Measurements from ENCODE around the gene CENPA.
"Not testable (repeated sequence)": the region's sequence is repeated elsewhere in the genome, so short reads cannot be mapped to it uniquely, and the experiment has no call there.

Gene CENPA

DNA sequence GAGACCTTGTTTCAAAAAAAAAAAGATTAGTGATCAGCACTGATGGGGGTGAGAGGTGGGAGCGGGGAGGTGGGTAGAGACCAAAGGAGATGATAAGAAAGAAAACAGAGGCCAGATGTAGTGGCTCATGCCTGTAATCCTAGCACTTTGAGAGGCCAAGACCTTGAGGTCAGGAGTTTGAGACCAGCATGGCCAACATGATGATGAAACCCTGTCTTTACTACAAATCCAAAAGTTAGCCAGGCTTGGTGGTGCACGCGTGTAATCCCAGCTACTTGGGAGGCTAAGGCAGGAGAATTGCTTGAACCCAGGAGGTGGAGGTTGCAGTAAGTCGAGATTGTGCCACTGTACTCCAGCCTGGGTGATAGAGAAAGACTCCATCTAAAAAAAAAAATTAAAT lies 31.3 kb upstream of the CENPA start:
- TF ChIP-seq, protein P1, sequence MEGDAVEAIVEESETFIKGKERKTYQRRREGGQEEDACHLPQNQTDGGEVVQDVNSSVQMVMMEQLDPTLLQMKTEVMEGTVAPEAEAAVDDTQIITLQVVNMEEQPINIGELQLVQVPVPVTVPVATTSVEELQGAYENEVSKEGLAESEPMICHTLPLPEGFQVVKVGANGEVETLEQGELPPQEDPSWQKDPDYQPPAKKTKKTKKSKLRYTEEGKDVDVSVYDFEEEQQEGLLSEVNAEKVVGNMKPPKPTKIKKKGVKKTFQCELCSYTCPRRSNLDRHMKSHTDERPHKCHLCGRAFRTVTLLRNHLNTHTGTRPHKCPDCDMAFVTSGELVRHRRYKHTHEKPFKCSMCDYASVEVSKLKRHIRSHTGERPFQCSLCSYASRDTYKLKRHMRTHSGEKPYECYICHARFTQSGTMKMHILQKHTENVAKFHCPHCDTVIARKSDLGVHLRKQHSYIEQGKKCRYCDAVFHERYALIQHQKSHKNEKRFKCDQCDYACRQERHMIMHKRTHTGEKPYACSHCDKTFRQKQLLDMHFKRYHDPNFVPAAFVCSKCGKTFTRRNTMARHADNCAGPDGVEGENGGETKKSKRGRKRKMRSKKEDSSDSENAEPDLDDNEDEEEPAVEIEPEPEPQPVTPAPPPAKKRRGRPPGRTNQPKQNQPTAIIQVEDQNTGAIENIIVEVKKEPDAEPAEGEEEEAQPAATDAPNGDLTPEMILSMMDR (IDR thresholded peaks at IDR 0.05): no peak
- no peak for DNase-seq (ENCODE audit: low spot score)
- no peak overlapping the region for H3K4me3 ChIP-seq
- no peak overlapping the region for H3K27ac ChIP-seq

DNA sequence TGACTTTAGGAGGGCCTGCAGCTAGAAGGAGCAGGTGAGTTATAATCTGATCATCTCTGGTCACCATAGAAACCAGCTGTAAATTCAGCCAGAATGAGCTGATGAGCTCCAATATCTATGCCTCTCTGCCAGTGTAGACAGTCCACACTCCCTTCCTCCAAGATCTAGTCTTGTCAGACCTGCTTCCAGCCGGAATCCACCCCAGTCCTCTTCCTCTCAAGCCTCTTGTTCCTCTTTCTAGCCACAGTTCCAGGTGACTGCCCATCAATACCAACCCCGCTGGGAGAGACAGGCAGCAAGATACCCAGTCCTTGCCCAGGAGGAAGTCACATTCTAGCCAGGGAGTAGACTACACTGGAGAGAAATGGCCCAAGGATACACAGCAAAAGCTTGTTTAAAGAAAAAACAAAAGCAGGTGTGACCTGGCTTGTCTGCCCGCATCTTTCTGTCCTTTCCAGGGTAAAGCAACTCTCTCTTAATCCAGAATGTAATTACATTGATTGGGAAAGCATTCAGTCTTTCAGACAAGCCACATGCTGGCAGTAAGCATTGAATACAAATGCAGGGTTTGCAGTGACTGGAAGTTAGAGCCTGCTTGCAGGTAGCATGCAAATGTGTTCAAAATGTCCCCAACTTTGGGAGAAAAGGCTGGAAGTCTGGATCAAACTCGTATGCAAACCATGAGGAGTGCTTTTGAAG lies 30.7 kb upstream of the CENPA start:
- DNase-seq (ENCODE audit: low spot score): no peak
- TF ChIP-seq, protein P1 (IDR thresholded peaks at IDR 0.05): no peak
- no peak overlapping the region for H3K27ac ChIP-seq
- no peak overlapping the region for H3K4me3 ChIP-seq

- no peak overlapping the region for H3K27ac ChIP-seq
- no peak overlapping the region for H3K4me3 ChIP-seq
- TF ChIP-seq, protein P1 (IDR thresholded peaks at IDR 0.05): no peak
- no peak for DNase-seq (ENCODE audit: low spot score)
Measured at GRCh38 chr2:26756337-26756736, 29.5 kb upstream of the CENPA start.

- Histone ChIP-seq H3K4me3 (no peak overlapping the region), H3K27ac (peak overlapping the region; percentile 9 to 63)
- TF ChIP-seq, protein P1 (IDR thresholded peaks at IDR 0.05): no peak
- DNase-seq (ENCODE audit: low spot score): no peak
Measured at GRCh38 chr2:26757873-26758789, 27.7 kb upstream of the CENPA start.

DNA sequence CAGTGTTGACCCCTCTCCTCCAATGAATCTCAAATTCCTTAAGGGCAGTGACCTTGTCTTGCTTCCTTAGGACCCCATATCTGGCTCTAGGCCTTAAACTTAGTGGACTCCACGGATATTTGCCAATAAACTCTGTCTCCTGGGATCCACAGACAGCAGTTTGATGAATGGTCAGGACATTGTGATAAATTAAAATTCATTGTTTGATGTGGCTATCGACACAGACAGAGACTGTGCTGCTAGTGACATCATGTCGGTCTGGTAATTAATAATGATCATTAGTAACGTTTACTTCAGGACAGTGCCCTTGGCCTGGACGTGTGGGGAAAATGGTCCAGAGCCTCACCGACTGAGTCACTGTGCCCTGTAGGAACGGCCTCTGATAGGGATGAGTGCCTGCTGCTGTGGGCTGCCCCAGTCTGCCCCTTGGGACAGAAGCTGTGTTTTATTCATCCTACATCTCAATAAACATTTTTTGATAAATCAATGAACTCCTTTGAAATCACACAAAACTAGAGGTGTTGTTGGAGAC lies 27.0 kb upstream of the CENPA start:
- H3K27ac ChIP-seq: peak overlapping the region in 1 of 2 donors; percentile 63
- no peak for DNase-seq (ENCODE audit: low spot score)
- no peak overlapping the region for H3K4me3 ChIP-seq
- TF ChIP-seq, protein P1 (IDR thresholded peaks at IDR 0.05): no peak

DNA sequence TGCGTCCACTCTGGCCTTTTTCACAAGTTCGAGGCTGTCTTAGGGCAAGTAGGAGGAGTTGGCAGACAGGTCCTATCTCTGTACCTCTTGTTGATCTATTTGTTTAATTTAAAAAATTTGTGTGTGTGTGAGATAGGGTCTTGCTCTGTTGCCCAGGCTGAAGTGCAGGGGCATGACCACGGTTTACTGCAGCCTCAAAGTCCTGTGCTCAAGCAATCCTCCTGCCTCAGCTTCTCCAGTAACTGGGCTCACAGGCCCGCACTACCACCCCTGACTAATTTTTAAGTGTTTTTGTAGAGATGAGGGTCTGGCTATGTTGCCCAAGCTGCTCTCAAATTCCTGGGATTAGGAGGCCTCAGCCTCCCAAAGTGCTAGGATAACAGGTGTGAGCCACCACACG lies 26.0 kb upstream of the CENPA start:
- DNase-seq (ENCODE audit: low spot score): no peak
- TF ChIP-seq, protein P1 (IDR thresholded peaks at IDR 0.05): no peak
- no peak overlapping the region for H3K4me3 ChIP-seq
- H3K27ac ChIP-seq: no peak overlapping the region

DNA sequence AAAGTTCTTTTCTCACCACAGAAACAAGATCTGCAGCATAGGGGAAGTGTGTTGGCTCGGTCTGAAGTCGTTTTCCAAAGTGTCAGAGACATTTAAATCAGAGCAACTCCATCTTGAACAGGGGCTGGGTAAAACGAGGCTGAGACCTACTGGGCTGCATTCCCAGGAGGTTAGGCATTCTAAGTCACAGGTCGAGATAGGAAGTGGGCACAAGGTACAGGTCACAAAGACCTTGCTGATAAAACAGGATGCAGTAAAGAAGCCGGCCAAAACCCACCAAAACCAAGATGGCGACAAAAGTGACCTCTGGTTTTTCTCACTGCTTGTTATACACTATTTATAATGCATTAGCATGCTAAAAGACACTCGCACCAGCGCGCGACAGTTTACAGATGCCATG lies 24.9 kb upstream of the CENPA start:
- H3K4me3 ChIP-seq: not testable (repeated sequence)

More for the DNA sequence above, 24.9 kb upstream of the CENPA start:
- H3K27ac ChIP-seq; DNase-seq (ENCODE audit: low spot score): not testable (repeated sequence)
